GM12892 (cell line): ENCODE results near the gene HDHD2.

Source experiments
- POLR2A ChIP-seq: IDR thresholded peaks from 2 replicates; pipeline ENCODE4 v1.6.1; 2011; ENCODE audit warnings: low read depth, low read length, control low read depth
- POLR2AphosphoS5 ChIP-seq: IDR thresholded peaks from 2 replicates; pipeline ENCODE4 v1.6.1; 2011; ENCODE audit warnings: low read depth, low read length, control low read depth
- TAF1 ChIP-seq: IDR thresholded peaks from 2 replicates; pipeline ENCODE4 v1.6.1; 2011; ENCODE audit warnings: low read depth, mild to moderate bottlenecking, control low read depth, low read length, borderline replicate concordance

DNA sequence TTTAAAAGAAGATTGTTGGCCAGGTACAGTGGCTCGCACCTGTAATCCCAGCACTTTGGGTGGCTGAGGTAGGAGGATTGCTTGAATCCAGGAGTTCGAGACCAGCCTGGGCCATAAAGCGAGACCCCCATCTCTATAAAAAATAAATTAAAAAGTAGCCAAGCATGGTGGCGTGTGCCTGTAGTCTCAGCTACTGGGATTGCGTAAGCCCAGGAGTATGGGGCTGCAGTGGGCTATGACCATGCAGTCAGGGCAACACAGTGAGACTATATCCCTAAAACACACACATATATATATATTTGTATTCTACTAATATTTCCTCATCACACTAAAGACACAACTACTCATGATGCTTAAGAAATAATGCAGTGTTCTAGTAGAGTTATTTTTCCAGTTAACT lies 7.1 kb downstream of the HDHD2 start:
- TF ChIP-seq POLR2A (no peak), POLR2AphosphoS5 (no peak), TAF1 (no peak)
